GM23338 (cell line): ENCODE measurements around the gene LRIF1. TPM values are rescaled to one million over a fixed set of nuclear protein-coding genes. Genes with fewer than 3 reads are reported as not detected.
"Not testable (repeated sequence)": the region's sequence is repeated elsewhere in the genome, so short reads cannot be mapped to it uniquely, and the experiment has no call there.

Source experiments
- ATAC-seq: fragments of 200-7000 bp; cut with Tn5 transposase; 3 replicates; pipeline ENCODE4 v1.9.1; 2020
- DNase-seq: peaks from one replicate; pipeline ENCODE4 v3.0.0-alpha.2; 2015; ENCODE audit warnings: low spot score
- H2AFZ ChIP-seq: fragments of 200-600 bp; sonication (generic); 2 replicates; pipeline ENCODE4 v1.8.0; 2016; ENCODE audit warnings: antibody characterized with exemption, mild to moderate bottlenecking, moderate library complexity
- H3F3A ChIP-seq: fragments of 200-600 bp; sonication (generic); replicated peaks from 2 replicates; pipeline ENCODE4 v1.8.0; 2017; ENCODE audit warnings: antibody characterized with exemption, mixed run types, low read depth
- H3K27ac ChIP-seq: fragments of 200-600 bp; sonication (generic); 2 replicates; pipeline ENCODE4 v1.6.1; 2016; ENCODE audit warnings: low read depth
- H3K27me3 ChIP-seq: fragments of 200-600 bp; sonication (generic); 2 replicates; pipeline ENCODE4 v1.8.0; 2016; ENCODE audit warnings: mild to moderate bottlenecking, mixed run types, moderate library complexity; ENCODE audit not compliant: insufficient read depth
- H3K36me3 ChIP-seq: fragments of 200-600 bp; sonication (generic); 2 replicates; pipeline ENCODE4 v1.8.0; 2016; ENCODE audit warnings: mild to moderate bottlenecking; ENCODE audit not compliant: insufficient read depth
- H3K4me1 ChIP-seq: fragments of 200-600 bp; sonication (generic); 2 replicates; pipeline ENCODE4 v1.8.0; 2016; ENCODE audit warnings: mild to moderate bottlenecking, moderate library complexity; ENCODE audit not compliant: insufficient read depth
- H3K4me2 ChIP-seq: fragments of 200-600 bp; sonication (generic); 2 replicates; pipeline ENCODE4 v1.7.1; 2017; ENCODE audit warnings: mixed run types
- H3K4me3 ChIP-seq: fragments of 200-600 bp; sonication (generic); 2 replicates; pipeline ENCODE4 v1.6.1; 2016; ENCODE audit warnings: mixed run types
- H3K79me2 ChIP-seq: fragments of 200-600 bp; sonication (generic); replicated peaks from 2 replicates; pipeline ENCODE4 v1.8.0; 2017; ENCODE audit warnings: mild to moderate bottlenecking; ENCODE audit not compliant: insufficient read depth
- H3K9me2 ChIP-seq: fragments of 200-600 bp; sonication (generic); 2 replicates; pipeline ENCODE4 v1.8.0; 2017; ENCODE audit not compliant: insufficient read depth
- H4K20me1 ChIP-seq: fragments of 200-600 bp; sonication (generic); replicated peaks from 2 replicates; pipeline ENCODE4 v1.8.0; 2017; ENCODE audit warnings: mild to moderate bottlenecking; ENCODE audit not compliant: insufficient read depth
- H3K27ac Mint-ChIP-seq: 2 replicates; pipeline ENCODE4 v1.8.0; 2020; ENCODE audit warnings: inconsistent platforms, mild to moderate bottlenecking, moderate library complexity, mixed read lengths
- H3K27me3 Mint-ChIP-seq: 3 replicates; pipeline ENCODE4 v1.8.0; 2022; ENCODE audit warnings: low read depth, mild to moderate bottlenecking, moderate library complexity, mixed read lengths, inconsistent platforms; ENCODE audit not compliant: insufficient read depth, poor library complexity
- H3K36me3 Mint-ChIP-seq: 3 replicates; pipeline ENCODE4 v1.8.0; 2021; ENCODE audit warnings: low read depth, mild to moderate bottlenecking, inconsistent platforms, moderate library complexity, mixed read lengths
- H3K4me1 Mint-ChIP-seq: 3 replicates; pipeline ENCODE4 v1.8.0; 2020; ENCODE audit warnings: mild to moderate bottlenecking, inconsistent platforms, mixed read lengths
- H3K4me3 Mint-ChIP-seq: 3 replicates; pipeline ENCODE4 v1.8.0; 2021; ENCODE audit warnings: moderate library complexity, mild to moderate bottlenecking, inconsistent platforms, mixed read lengths
- H3K9me3 Mint-ChIP-seq: 3 replicates; pipeline ENCODE4 v1.8.0; 2020; ENCODE audit warnings: moderate library complexity, mild to moderate bottlenecking, inconsistent platforms, mixed read lengths
- CREB1 ChIP-seq: fragments of 250-450 bp; sonication (Bioruptor Pico); IDR thresholded peaks from 2 replicates; pipeline ENCODE4 v1.5.0; 2020; ENCODE audit warnings: low read depth, mild to moderate bottlenecking, moderate library complexity
- STAT1 ChIP-seq: IDR thresholded peaks from one replicate; pipeline ENCODE4 v1.6.1; 2016; ENCODE audit warnings: antibody characterized with exemption; ENCODE audit not compliant: unreplicated experiment
- polyA plus RNA-seq: library from polyadenylated mRNA; unstranded; fragments of >200 nt; fragmentation: Nextera tagmentation; extraction: Ambion mirVana; gene quantifications from 2 replicates; pipeline ENCODE4 v1.2.1, GENCODE V29; 2016
- total RNA-seq: library from RNA; depleted of rRNA; stranded (reverse); fragments of >200 nt; shearing (Covaris generic); gene quantifications from 2 replicates; pipeline ENCODE4 v1.2.3, GENCODE V29; 2014
- TF ChIP-seq, protein P1 (sequence below), 2 experiments: fragments of 200-600 bp in 1 of 2; sonication (generic) in 1 of 2; conservative IDR thresholded peaks; 2 replicates each; pipeline versions ENCODE4 v1.5.1 to v1.6.1; 2016 to 2017; ENCODE audit warnings: antibody characterized with exemption in 2 of 2, low read depth in 2 of 2, mild to moderate bottlenecking in 2 of 2, moderate library complexity in 1 of 2
- TF ChIP-seq, protein P2 (sequence below): fragments of 250-450 bp; sonication (Bioruptor Pico); IDR thresholded peaks from 2 replicates; pipeline ENCODE4 v1.5.0; 2020; ENCODE audit warnings: mild to moderate bottlenecking, moderate library complexity

The LRIF1 gene
- total and polyA plus RNA-seq, 2 experiments from 2014 or later, result 32.6 to 37.9 TPM

DNA sequence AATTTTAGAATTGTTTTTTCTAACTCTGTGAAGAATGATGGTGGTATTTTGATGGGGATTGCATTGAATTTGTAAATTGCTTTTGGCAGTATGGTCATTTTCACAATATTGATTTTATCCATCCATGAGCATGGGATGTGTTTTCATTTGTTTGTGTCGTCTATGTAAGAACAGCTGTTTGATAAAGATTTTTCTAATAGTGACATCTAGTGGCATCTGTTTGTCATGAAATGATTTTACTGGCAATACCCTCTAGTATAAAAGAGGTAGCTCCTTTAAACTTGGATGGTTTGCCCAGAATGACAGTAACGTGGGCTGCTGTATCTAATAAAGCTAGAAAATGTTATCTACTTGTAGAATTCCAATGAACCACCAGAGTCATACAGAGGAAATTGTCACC lies 28.6 kb upstream of the LRIF1 start:
- H3K36me3 Mint-ChIP-seq, H2AFZ ChIP-seq: not testable (repeated sequence)
- DNase-seq, result peak; percentile 59

DNA sequence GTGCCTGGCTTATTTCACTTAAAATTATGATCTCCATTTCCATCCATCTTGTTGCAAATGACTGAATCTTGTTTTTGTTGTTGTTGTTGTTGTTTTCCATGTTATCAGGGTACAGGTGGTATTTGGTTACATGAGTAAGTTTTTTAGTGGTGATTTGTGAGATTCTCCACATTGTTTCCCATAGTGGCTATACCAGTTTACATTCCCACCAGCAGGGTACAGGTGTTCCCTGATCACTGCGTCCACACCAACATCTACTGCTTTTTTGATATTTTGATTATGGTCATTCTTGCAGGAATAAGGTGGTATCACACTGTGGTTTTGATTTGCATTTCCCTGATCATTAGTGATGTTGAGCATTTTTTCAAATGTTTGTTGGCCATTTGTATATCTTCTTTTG lies 27.6 kb upstream of the LRIF1 start:
- not testable (repeated sequence) for H3K36me3 Mint-ChIP-seq, H3K4me3 Mint-ChIP-seq, H3K36me3 ChIP-seq, H2AFZ ChIP-seq, H3K4me3 ChIP-seq, H3K27me3 ChIP-seq, H3K27me3 Mint-ChIP-seq, H4K20me1 ChIP-seq, H3K4me1 Mint-ChIP-seq, H3K9me3 Mint-ChIP-seq, H3K27ac ChIP-seq, H3K4me2 ChIP-seq, H3K9me2 ChIP-seq, H3K4me1 ChIP-seq, H3K79me2 ChIP-seq, H3F3A ChIP-seq
- DNase-seq (peak; percentile 74), ATAC-seq (peak; percentile 62)
- peak overlapping the region; percentile 10; the same call in 1 of the 2 replicates for H3K27ac Mint-ChIP-seq
- TF ChIP-seq, protein P1, sequence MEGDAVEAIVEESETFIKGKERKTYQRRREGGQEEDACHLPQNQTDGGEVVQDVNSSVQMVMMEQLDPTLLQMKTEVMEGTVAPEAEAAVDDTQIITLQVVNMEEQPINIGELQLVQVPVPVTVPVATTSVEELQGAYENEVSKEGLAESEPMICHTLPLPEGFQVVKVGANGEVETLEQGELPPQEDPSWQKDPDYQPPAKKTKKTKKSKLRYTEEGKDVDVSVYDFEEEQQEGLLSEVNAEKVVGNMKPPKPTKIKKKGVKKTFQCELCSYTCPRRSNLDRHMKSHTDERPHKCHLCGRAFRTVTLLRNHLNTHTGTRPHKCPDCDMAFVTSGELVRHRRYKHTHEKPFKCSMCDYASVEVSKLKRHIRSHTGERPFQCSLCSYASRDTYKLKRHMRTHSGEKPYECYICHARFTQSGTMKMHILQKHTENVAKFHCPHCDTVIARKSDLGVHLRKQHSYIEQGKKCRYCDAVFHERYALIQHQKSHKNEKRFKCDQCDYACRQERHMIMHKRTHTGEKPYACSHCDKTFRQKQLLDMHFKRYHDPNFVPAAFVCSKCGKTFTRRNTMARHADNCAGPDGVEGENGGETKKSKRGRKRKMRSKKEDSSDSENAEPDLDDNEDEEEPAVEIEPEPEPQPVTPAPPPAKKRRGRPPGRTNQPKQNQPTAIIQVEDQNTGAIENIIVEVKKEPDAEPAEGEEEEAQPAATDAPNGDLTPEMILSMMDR (conservative IDR thresholded peaks at IDR 0.05; ENCODE audit: low read depth in 2 of 2), result peak; percentile 20 to 53; a peak in 3 of 4 replicates

More for the DNA sequence above, 28.6 kb upstream of the LRIF1 start:
- not testable (repeated sequence) for H3F3A ChIP-seq, H4K20me1 ChIP-seq, H3K36me3 ChIP-seq, H3K9me2 ChIP-seq, H3K4me1 ChIP-seq, H3K79me2 ChIP-seq, H3K4me3 ChIP-seq, H3K27me3 ChIP-seq, H3K27me3 Mint-ChIP-seq, H3K4me2 ChIP-seq, H3K4me1 Mint-ChIP-seq, H3K27ac Mint-ChIP-seq, H3K9me3 Mint-ChIP-seq, H3K27ac ChIP-seq, H3K4me3 Mint-ChIP-seq
- TF ChIP-seq, protein P1 (conservative IDR thresholded peaks at IDR 0.05; ENCODE audit: low read depth in 2 of 2), result peak; percentile 47 to 55
- ATAC-seq, result peak; percentile 45; the same call in 1 of the 3 replicates

DNA sequence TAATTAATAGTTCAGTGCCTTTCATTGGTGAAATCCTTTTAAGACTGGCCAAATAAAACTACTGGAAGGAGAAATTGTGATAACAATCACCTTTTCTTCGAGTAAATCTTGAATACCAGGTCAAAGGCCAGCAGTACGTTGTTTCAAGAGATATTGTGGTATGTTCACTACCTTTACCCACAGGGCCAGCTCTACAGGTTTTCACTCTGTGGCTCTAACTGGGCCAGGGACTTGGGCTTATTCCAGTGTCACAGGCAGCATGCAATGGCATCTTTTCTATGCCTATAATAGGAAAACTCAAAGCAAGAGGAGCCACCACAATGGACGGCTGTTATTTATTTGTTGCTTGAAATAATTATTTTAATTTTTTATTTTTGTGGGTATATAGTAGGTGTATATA lies 26.8 kb upstream of the LRIF1 start:
- no peak overlapping the region for H3K4me3 Mint-ChIP-seq
- no peaks in the 10 kb centered on the region for H3K36me3 ChIP-seq
- H3K9me3 Mint-ChIP-seq, result no peaks in the 10 kb centered on the region
- H3F3A ChIP-seq, result no peaks in the 10 kb centered on the region
- H3K79me2 ChIP-seq, result no peaks in the 10 kb centered on the region
- H3K36me3 Mint-ChIP-seq, result no peaks in the 10 kb centered on the region
- H3K27me3 ChIP-seq, result no peaks in the 10 kb centered on the region
- H2AFZ ChIP-seq, result no peak overlapping the region
- no peak overlapping the region for H3K27ac Mint-ChIP-seq
- 0 out of 2 replicates have a peak, but pooled peaks cover 7% of the 10 kb centered on the region for H3K9me2 ChIP-seq
- H4K20me1 ChIP-seq, result no peaks in the 10 kb centered on the region
- H3K27me3 Mint-ChIP-seq, result peaks cover 6% of the 10 kb centered on the region
- H3K4me1 Mint-ChIP-seq, result peaks cover 8% of the 10 kb centered on the region; the same call in 2 of the 3 replicates
- H3K4me3 ChIP-seq, result no peak overlapping the region
- DNase-seq, result no peak
- no peak overlapping the region for H3K27ac ChIP-seq
- no peak overlapping the region for H3K4me2 ChIP-seq
- ATAC-seq, result no peak
- H3K4me1 ChIP-seq, result no peaks in the 10 kb centered on the region
- TF ChIP-seq CREB1 (no peak), STAT1 (no peak)
- TF ChIP-seq, protein P2, sequence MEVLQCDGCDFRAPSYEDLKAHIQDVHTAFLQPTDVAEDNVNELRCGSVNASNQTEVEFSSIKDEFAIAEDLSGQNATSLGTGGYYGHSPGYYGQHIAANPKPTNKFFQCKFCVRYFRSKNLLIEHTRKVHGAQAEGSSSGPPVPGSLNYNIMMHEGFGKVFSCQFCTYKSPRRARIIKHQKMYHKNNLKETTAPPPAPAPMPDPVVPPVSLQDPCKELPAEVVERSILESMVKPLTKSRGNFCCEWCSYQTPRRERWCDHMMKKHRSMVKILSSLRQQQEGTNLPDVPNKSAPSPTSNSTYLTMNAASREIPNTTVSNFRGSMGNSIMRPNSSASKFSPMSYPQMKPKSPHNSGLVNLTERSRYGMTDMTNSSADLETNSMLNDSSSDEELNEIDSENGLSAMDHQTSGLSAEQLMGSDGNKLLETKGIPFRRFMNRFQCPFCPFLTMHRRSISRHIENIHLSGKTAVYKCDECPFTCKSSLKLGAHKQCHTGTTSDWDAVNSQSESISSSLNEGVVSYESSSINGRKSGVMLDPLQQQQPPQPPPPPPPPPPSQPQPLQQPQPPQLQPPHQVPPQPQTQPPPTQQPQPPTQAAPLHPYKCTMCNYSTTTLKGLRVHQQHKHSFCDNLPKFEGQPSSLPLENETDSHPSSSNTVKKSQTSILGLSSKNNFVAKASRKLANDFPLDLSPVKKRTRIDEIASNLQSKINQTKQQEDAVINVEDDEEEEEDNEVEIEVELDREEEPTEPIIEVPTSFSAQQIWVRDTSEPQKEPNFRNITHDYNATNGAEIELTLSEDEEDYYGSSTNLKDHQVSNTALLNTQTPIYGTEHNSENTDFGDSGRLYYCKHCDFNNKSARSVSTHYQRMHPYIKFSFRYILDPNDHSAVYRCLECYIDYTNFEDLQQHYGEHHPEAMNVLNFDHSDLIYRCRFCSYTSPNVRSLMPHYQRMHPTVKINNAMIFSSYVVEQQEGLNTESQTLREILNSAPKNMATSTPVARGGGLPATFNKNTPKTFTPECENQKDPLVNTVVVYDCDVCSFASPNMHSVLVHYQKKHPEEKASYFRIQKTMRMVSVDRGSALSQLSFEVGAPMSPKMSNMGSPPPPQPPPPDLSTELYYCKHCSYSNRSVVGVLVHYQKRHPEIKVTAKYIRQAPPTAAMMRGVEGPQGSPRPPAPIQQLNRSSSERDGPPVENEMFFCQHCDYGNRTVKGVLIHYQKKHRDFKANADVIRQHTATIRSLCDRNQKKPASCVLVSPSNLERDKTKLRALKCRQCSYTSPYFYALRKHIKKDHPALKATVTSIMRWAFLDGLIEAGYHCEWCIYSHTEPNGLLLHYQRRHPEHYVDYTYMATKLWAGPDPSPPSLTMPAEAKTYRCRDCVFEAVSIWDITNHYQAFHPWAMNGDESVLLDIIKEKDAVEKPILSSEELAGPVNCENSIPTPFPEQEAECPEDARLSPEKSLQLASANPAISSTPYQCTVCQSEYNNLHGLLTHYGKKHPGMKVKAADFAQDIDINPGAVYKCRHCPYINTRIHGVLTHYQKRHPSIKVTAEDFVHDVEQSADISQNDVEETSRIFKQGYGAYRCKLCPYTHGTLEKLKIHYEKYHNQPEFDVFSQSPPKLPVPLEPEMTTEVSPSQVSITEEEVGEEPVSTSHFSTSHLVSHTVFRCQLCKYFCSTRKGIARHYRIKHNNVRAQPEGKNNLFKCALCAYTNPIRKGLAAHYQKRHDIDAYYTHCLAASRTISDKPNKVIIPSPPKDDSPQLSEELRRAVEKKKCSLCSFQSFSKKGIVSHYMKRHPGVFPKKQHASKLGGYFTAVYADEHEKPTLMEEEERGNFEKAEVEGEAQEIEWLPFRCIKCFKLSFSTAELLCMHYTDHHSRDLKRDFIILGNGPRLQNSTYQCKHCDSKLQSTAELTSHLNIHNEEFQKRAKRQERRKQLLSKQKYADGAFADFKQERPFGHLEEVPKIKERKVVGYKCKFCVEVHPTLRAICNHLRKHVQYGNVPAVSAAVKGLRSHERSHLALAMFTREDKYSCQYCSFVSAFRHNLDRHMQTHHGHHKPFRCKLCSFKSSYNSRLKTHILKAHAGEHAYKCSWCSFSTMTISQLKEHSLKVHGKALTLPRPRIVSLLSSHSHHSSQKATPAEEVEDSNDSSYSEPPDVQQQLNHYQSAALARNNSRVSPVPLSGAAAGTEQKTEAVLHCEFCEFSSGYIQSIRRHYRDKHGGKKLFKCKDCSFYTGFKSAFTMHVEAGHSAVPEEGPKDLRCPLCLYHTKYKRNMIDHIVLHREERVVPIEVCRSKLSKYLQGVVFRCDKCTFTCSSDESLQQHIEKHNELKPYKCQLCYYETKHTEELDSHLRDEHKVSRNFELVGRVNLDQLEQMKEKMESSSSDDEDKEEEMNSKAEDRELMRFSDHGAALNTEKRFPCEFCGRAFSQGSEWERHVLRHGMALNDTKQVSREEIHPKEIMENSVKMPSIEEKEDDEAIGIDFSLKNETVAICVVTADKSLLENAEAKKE (CRISPR knock-in tag), result no peak
